Activated T-helper 1 cell treated with anti-CD3 and anti-CD28 coated beads, Interleukin-2, amount 50 U/mL, for 16 hours (primary cell): ENCODE results near the gene C1orf167.

Experiments used
- DNase-seq, 2 donors: peaks; one replicate each; pipeline ENCODE4 v3.0.0-alpha.2; 2020; ENCODE audit warnings: low read depth in 1 of 2, low spot score in 1 of 2

The C1orf167 gene

GRCh38 chr1:11759791-11760190 is 2.2 kb upstream of the C1orf167 start:
- DNase-seq: no peak

GRCh38 chr1:11761285-11761684 is 708 bp upstream of the C1orf167 start:
- no peak for DNase-seq

- no peak for DNase-seq
Measured at GRCh38 chr1:11764115-11764514, 2.1 kb downstream of the C1orf167 start.

GRCh38 chr1:11764519-11764918 is 2.5 kb downstream of the C1orf167 start:
- no peak for DNase-seq

- no peak for DNase-seq
Measured at GRCh38 chr1:11765661-11766428, 3.9 kb downstream of the C1orf167 start.

- no peak for DNase-seq
Measured at GRCh38 chr1:11766429-11766776, 4.4 kb downstream of the C1orf167 start.

GRCh38 chr1:11767922-11768704 is 6.1 kb downstream of the C1orf167 start:
- no peak for DNase-seq

- DNase-seq: no peak
Measured at GRCh38 chr1:11768821-11769220, 6.8 kb downstream of the C1orf167 start.

- no peak for DNase-seq
Measured at GRCh38 chr1:11769274-11769673, 7.3 kb downstream of the C1orf167 start.

GRCh38 chr1:11770011-11770410 is 8.0 kb downstream of the C1orf167 start:
- no peak for DNase-seq

GRCh38 chr1:11771481-11772043 is 9.6 kb downstream of the C1orf167 start:
- no peak for DNase-seq

GRCh38 chr1:11772458-11772857 is 10.5 kb downstream of the C1orf167 start:
- no peak for DNase-seq

- no peak for DNase-seq
Measured at GRCh38 chr1:11774753-11775152, 12.8 kb downstream of the C1orf167 start.

GRCh38 chr1:11777658-11778322 is 15.8 kb downstream of the C1orf167 start:
- DNase-seq: no peak

GRCh38 chr1:11778336-11778735 is 16.3 kb downstream of the C1orf167 start:
- DNase-seq: no peak

GRCh38 chr1:11778844-11779623 is 17.0 kb downstream of the C1orf167 start:
- no peak for DNase-seq

- no peak for DNase-seq
Measured at GRCh38 chr1:11779715-11780379, 17.9 kb downstream of the C1orf167 start.

- DNase-seq: no peak
Measured at GRCh38 chr1:11780380-11781147, 18.6 kb downstream of the C1orf167 start.

GRCh38 chr1:11781297-11781696 is 19.3 kb downstream of the C1orf167 start:
- DNase-seq: no peak
